ENCODE data around the gene FAM110C. TPM values are rescaled to one million over a fixed set of nuclear protein-coding genes. Genes with fewer than 3 reads are reported as not detected.
"Not testable (repeated sequence)": the region's sequence is repeated elsewhere in the genome, so short reads cannot be mapped to it uniquely, and the experiment has no call there.

The FAM110C gene
- polyA plus RNA-seq (ENCODE audit: insufficient read length in 12 of 12), result 1 to 10 TPM in 8 of 12 donors, under 1 TPM in 3, not detected in 1; 0.69 to 3.6 (median 1.7) TPM
- long read RNA-seq, donor 1, partial matches to known transcripts, result 0 of 1 reads
- long read RNA-seq, donor 1, other reads (novel, unspliced or antisense), result 0 of 1 reads
- long read RNA-seq, donor 2, result 0 reads
- long read RNA-seq, donor 3, result 0 reads
- long read RNA-seq, donor 4, result 0 reads
- long read RNA-seq, donor 5, partial matches to known transcripts, result 0 of 2 reads
- long read RNA-seq, donor 5, other reads (novel, unspliced or antisense), result 0 of 2 reads
- long read RNA-seq, donor 6, result 0 reads
- long read RNA-seq, donor 7, partial matches to known transcripts, result 0 of 2 reads
- long read RNA-seq, donor 7, other reads (novel, unspliced or antisense), result 0 of 2 reads
- long read RNA-seq, donor 8, result 0 reads
- long read RNA-seq, donor 9, result 0 reads
- long read RNA-seq, donor 10, result 0 reads
- long read RNA-seq, donor 11, partial matches to known transcripts, result 0 of 1 reads
- long read RNA-seq, donor 11, other reads (novel, unspliced or antisense), result 0 of 1 reads

DNA sequence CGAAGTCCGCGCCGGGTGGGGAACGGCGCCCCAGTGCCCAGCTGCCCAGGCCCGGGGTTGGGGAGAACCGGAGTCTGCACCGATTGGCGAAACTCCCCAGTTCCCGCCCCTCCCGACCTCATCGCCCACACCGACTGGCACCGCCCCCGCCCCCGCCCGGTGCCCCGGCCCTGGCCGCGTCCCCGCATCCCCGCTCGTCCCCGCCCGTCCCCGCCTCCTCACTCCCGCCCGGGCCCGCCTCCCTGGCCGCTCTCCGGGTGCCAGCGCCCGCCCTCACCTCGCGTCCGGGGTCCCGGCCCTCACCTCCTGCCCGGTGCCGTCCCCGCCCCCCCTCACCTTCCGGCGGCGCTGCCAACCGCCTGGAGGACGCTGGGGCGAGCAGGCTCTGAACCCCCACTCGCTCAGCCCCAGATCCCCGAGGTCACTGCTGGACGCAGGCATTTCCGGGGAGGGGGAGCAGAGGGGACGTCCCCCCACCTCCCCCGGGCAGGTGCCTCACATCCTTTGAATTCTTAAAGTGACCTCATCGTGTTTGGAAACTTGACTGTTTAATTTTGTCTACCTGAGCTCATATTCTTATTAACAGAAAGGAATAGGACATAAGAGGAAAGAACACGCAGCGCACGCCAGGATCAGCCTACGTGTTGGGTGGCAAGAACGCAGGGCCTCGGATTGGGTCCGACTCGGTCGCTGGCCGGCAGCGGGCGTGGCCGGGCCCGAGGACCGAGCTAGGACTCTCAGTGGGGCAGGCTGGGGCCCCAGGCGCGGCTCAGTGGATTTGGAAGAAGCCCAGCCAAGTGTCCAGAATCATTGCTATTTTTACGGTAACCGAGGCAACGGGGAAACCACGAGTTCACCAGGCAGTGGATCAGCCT lies at the start of gene FAM110C:
Gene FAM110C, minus strand, starts transcription at position 35 of the 875 bp plus-strand sequence. CDS start 120 bp downstream, outside the sequence.
- DNase-seq, result peak; percentile 42

DNA sequence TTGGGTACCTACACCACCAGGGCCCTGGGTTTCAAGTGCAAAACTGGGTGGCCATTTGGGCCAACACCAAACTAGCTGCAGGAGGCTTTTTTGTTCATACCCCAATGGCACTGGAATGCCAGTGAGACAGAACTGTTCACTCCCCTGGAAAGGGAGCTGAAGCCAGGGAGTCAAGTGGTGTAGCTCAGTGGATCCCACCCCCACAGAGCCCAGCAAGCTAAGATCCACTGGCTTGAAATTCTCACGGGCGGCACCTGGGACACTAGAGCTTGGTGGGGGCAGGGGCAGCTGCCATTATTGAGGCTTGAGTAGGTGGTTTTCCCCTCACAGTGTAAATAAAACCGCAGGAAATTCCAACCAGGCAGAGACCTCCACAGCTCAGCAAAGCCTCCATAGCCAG lies 46.0 kb upstream of the FAM110C start:
- no peak for DNase-seq

DNA sequence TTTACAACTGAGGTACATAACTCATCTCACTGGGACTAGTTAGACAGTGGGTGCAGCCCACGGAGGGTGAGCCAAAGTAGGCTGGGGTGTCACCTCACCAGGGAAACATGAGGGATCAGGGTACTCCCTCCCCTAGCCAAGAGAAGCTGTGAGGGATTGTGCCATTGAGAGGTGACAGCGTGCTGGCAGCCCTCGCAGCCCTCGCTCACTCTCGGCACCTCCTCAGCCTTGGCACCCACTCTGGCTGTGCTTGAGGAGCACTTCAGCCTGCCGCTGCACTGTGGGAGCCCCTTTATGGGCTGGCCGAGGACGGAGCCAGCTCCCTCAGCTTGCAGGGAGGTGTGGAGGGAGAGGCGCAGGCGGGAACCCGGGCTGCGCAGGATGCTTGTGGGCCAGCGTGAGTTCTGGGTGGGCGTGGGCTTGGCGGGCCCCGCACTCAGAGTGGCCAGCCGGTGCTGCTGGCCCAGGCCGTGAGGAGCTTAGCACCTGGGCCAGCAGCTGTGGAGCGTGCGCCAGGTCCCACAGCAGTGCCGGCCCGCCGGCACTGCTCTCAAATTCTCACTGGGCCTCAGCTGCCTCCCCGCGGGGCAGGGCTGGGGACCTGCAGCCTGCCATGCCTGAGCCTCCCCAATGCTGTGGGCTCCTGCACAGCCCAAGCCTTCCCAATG lies 44.5 kb upstream of the FAM110C start:
- DNase-seq, result no peak

- DNase-seq, result no peak
Observed at GRCh38 chr2:85761-86160, 39.5 kb upstream of the FAM110C start.

- DNase-seq, result no peak
Observed at GRCh38 chr2:84121-84520, 37.8 kb upstream of the FAM110C start.

DNA sequence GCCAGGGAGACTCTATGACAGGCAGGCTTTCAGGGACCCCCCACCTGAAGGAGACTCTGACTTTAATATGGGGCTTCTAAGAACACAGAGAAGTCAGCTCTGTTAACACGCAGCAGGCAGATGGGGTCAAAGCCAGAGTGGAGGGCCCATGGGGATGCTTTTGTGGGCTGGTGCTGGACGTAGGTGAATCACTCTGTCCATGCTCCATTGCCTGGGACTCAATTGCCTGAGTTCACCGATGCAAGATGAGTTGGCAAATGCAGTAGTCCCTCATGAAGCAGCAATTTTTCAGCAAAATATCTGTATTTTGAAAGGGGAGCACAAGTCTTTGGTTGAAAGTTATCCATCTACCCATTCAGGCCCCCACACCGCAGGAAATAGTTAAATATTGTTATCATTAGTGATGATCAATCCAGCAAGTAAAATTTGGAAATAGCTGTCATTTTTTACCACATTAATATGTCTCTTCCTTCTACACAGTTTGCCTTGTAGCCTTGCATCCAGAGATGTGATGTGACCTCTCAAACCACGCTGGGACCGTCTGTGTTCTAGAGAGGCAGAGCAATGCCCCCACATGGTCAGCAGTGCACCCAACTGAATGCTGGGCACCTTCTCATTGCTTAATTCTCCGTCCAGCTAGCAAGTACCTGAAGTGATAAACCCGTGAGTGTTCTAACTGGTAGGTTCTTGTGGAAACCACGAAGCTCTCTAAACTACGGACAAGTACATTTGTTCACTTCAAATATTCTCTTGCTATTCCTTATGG lies 34.8 kb upstream of the FAM110C start:
- no peak for DNase-seq

GRCh38 chr2:80378-80777 lies 34.1 kb upstream of the FAM110C start:
- DNase-seq, result no peak

DNA sequence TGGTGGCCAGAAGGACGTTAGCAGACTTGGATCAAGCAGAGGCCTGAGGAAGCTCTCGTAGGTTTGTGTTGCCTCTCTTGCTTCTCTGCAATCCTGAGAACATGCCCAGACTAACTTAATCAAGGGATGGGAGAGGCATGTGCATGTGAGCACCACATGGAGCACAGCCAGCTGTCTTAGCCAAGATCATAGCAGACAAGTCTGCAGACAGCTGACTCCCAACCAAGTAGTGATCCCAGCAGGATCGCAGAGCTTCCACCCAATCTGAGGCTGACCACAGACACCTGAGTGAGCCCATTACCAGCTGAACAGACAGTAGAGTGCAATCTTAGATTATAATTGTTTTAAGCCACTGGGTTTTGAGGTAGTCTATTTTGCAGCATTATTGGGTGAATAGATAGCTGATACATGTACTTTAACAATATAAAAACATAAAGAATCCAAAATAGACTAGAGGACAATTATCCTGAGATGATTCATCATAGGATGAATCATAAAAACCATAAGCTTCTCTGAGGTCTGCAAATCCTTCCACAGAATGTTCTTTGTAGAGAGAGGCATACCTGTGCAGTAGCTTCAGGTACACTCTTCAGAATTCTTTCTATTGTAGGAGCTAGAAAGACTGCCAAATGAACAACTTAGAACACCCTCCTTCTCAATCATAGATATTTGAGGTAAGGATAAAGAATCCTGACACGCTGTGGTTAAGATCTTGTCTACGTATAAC lies 25.2 kb upstream of the FAM110C start:
- no peak for DNase-seq

GRCh38 chr2:69366-70344 lies 23.4 kb upstream of the FAM110C start:
- no peak for DNase-seq

DNA sequence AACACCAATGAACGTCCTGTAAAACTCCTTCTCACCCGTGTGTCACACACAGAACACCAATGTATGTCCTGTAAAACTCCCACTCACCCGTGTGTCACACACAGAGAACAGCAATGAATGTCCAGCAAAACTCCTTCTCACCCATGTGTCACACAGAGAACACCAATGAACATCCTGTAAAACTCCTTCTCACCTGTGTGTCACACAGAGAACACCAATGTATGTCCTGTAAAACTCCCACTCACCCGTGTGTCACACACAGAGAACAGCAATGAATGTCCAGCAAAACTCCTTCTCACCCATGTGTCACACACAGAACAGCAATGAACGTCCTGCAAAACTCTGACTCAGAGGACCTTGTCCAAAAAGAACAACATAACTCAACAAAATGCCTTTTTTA lies 22.3 kb upstream of the FAM110C start:
- DNase-seq, result not testable (repeated sequence)

GRCh38 chr2:66853-67252 lies 20.5 kb upstream of the FAM110C start:
- no peak for DNase-seq

DNA sequence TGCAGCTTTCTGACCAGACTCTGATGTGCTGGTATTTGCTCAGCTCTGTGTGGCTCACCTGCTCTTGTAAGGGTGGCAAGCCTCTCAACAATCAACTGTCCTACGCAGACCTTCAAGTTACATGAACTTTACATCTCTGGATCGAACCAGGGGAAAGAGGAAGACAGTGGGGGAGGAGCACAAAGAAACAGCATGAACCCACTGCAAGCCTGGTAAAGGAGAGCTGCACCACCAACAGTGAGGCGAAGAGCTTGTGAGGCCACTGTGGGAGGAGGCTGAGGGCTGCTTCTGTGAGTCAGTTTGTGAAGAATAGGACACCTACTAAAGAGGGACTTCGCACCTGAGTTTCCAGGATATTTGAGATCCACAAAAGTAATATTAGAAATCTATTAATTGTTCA lies 18.8 kb upstream of the FAM110C start:
- no peak for DNase-seq

DNA sequence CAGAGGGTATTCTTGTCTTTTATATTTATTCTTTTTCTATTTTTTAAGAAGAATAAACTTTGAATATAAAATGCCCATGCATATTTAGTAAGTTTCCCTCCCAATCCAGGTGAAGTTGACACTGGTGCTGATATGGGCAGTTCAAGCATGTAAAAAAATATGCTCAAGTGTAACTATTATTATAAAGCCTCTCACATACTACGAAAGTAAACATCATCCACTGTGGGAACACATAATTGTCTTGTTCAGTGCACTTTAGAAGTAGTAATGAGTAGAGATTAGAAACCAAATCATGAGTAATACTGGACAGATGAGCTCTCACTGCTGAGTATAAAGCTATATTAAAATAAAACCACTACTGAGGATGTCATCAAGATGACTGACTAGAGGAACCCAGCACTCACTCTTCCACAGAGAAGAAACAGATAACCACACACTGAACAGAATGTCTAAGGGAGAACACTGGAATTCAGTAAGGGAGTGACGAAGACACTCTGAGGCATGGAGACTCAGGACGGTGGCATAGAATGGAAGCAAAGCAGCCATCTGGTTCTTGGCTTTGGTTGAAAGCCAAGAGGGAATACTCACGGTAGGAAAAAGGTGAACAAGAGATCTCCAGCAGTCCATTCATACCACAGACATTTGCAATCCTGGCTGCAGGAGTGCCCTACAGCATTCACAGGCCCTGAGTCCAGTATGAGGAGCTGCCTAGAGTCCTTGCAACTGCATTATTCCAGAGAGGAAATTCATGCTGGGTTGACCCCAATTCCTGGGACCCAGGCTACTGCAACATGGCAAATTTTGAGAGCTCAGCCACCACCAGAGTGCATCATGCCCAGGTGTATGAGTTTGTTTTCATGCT lies 9.5 kb upstream of the FAM110C start:
- DNase-seq, result no peak

DNA sequence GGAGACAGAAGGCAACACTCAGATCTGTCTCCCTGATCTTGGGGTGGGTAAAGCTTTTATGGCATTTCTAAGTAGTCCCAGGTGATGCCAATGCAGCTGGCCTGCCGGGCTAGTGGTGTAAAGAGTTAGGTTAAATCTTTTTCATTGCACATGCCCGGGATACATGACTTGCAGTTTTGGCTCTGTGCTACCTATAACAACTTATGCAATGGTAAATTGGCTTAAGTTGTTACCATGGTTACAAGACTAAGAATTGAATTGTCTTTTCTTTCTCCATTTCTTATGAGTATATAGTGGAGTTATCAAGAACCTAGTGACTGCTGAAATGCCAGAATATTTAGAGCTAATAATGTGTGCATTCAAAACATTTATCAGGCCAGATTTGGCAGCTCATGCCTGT lies 5.3 kb upstream of the FAM110C start:
- no peak for DNase-seq

- DNase-seq, result no peak
Observed at GRCh38 chr2:47737-48136, 1.4 kb upstream of the FAM110C start.

DNA sequence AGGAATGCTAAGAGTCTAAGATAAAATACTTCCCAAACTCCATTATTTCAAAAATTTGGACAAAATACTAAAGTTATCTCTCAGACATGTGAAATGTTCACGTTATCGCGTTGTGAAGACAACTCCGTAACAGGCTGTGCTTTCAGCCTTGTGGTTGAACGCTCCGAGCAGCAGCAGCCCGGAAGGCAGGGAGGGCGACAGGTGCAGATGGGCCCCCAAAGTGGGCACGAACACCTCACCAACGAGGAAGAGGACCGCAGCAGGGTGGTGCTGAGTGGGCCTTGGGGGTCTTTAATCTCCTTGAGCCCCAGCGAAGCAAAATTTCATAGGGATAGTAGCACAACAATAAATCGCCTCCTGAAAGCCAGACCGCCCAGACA lies 1.0 kb upstream of the FAM110C start:
- DNase-seq, result no peak

GRCh38 chr2:46131-46470 lies 204 bp downstream of the FAM110C start:
- DNase-seq, result no peak

- DNase-seq, result no peak
Observed at GRCh38 chr2:45342-46130, 769 bp downstream of the FAM110C start.
